Bladder microvascular endothelial cell (primary cell): ENCODE measurements around the gene DDC. TPM values are rescaled to one million over a fixed set of nuclear protein-coding genes. Genes with fewer than 3 reads are reported as not detected.

ENCODE experiments used
- total RNA-seq: library from RNA; depleted of rRNA; stranded (reverse); fragments of >200 nt; gene quantifications from 2 replicates; pipeline ENCODE4 v1.2.3, GENCODE V29; 2014

DDC gene
- not detected in 2 replicates for total RNA-seq

GRCh38 chr7:50564640-50565558 lies at the start of gene DDC:
Gene DDC (minus strand): TSS chr7:50565405. CDS start chr7:50544085, 21,320 bp downstream.

GRCh38 chr7:50449881-50450589 lies 115.2 kb downstream of the DDC start, which contains the start of gene FIGNL1:
Gene FIGNL1 (minus strand): TSS chr7:50450350. CDS start chr7:50447287, 3,063 bp downstream.

Other genes with a start within 250 kb of the DDC start
- gene FIGNL1, start 115.1 kb downstream of the DDC start, total RNA-seq: 21.6 and 33.4 TPM in 2 replicates
- gene GRB10, start 217.5 kb upstream of the DDC start, total RNA-seq: 91.6 and 171 TPM in 2 replicates